GM18870 (cell line): ENCODE data around the gene TMEM63B.
"Not testable (repeated sequence)": the region's sequence is repeated elsewhere in the genome, so short reads cannot be mapped to it uniquely, and the experiment has no call there.

ENCODE experiments used
- ATAC-seq: cut with Tn5 transposase; IDR thresholded peaks from one replicate; pipeline ENCODE4 v1.9.1; 2021; ENCODE audit warnings: moderate library complexity; ENCODE audit not compliant: unreplicated experiment

The TMEM63B gene

DNA sequence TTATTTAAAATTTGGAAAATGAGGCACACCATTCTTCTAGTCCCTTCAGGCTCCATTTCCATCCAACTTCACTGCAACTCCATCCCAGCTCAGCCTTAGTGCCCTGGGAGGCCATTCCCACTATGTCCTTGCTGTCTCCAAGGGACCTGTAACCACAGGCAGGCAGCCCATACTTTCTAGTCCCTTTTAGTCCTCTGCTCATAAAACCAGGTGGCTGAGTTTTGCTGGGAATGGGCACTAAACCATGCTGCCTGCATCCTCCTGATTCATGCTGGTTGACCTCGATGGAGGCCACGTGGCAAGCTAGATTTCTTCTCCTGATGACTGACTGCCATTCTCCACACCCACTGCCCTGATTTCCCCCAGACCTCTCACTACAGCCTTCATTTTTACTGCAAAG is 61.9 kb downstream of the TMEM63B start:
- ATAC-seq, result no peak

DNA sequence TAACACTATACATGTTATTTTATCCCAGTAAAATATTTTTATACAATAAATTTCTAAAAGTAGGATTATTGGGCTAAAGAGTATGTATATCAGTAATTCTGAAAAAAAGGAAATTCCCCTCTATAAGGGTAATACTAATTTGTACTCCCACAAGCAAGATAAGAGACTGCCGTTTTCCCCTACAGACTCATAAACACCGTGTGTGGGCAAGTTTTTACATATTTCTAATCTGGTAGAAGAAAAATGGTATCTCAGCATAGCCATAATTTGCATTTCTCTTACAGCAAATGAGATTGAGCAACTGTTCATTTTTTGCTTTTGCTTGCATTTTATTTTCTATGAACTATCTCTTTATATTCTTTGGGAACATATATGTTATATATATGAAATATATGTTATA is 63.4 kb downstream of the TMEM63B start:
- ATAC-seq, result no peak

DNA sequence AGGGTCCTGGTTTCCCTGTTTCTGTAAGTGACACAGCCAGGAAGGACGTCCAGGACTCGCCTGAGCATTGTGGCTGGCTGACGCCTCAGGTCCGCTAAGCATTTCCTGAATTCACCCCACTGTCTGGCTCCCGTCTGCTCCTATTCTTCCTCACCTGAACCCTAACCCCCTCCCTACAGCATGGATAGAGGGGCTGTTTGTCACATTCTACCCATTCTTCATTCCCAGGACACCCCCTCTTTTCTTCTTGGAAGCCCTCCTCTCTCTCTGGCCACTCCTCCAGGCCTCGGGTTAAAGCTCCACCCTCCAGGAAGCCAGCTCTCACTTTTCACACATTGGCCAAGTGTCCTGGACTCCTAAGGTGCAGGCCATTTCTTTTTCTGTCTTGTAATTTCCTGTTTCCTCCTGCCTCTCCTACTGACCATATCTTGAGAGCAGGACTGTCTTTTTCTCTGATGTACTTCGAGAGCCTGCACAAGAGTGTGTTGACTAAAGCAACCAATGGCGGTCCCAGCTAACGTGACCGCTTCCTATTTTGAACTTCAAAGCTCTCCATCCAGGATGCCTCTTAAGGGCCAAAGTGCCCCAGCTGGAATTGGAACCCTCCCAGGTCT is 65.2 kb downstream of the TMEM63B start:
- no peak for ATAC-seq

DNA sequence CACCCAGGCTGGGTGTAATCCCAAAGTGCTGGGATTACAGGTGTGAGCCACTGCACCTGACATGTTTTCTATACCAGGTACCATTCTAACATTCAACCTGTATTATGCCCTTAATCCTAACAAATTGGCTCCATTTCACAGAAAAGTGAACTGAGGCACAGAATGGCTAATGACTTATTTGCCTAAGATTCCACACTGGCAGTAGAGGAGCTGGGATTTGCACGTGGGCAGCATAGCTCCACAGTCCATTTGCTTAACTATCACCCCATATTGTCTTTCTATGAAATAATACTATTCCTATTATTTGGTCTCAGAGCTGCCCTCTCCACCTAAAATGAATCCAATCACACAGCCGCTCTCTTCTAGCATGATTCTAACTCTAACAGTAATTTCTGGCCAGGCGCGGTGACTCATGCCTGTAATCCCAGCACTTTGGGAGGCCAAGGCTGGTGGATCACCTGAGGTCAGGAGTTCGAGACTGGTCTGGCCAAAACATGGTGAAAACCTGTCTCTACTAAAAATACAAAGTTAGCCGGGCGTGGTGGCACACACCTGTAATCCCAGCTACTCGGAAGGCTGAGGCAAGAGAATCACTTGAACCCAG is 66.1 kb downstream of the TMEM63B start:
- ATAC-seq, result no peak

DNA sequence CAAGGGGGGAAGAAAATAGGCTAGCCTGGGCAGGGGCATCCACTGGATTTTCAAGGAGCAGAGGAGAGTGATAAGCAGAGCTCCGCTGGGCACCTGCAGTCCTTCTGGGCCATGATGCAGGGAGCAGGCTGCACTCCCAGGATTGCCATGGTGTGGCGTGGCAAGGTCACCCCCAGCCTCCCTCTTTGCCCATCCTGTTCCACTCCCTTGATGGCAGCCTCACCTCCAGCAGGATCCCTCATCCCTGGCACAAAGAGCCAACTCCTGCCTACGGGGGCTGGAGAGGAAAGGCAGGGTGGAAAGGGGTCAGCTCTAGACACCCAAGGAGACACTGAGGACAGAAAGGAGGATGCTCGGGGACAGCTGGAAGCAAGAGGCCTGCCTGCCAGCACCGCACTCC is 67.0 kb downstream of the TMEM63B start:
- ATAC-seq, result no peak

DNA sequence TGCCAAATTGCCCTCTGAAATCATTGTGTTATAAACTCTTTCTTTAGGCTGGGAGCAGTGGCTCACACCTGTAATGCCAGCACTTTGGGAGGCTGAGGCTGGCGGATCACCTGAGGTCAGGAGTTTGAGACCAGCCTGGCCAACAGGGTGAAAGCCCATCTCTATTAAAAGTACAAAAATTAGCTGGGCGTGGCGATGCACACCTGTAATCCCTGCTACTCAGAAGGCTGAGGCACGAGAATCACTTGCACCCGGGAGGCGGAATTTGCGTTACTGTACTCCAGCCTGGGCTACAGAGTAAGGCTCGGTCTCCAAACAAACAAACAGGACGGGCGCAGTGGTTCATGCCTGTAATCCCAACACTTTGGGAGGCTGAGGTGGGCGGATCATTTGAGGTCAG is 69.0 kb downstream of the TMEM63B start:
- ATAC-seq, result not testable (repeated sequence)

DNA sequence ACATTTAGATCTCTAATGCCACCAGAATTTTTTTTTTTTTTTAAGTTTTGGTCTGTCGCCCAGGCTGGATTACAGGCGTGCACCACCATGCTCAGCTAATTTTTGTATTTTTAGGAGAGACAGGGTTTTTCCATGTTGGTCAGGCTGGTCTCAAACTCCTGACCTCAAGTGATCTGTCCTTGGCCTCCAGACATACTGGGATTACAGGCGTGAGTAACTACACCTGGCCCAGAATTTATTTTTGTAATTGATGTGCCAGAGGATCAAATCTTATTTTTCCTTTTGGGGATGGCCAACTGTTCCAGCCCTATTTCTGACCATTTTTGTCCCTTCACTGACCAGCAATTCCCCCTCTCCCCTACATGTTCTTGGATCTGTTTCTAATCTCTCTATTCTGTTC is 71.3 kb downstream of the TMEM63B start:
- no peak for ATAC-seq

DNA sequence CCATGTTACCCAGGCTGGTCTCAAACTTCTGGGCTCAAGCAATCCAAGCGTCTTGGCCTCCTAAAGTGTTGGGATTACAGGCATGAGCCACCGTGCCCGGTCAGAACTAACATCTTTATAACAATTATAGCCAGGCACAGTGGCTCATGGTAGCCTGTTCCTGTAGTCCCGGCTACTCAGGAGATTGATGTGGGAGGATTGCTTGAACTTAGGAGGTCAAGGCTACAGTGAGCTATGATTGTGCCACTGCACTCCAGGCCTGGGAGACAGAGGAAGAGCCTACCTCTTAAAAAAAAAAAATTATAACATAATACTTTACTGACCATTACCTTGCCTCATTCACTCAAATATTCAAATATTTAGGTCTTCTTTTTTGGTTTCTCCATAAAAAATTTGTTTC is 72.5 kb downstream of the TMEM63B start:
- no peak for ATAC-seq

DNA sequence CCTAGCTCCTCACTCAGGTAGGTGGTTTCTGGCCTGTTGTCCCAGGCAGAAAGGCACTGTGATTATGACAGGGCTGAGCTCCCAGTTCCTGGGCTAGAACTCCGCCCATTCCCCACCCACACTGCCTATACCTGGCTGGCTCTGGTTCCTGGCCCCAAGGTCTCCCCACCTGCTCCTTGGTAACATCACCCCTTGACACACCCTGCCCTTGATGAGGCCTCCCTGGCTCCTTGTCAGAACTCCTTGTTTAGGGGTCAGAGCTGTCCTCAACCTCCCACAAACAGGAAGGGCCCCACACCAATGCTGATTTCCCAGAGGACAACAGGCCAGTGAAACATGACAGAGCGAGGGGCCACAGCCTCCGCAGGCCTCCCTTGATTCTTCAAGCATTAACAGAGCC is 73.8 kb downstream of the TMEM63B start:
- ATAC-seq, result no peak

DNA sequence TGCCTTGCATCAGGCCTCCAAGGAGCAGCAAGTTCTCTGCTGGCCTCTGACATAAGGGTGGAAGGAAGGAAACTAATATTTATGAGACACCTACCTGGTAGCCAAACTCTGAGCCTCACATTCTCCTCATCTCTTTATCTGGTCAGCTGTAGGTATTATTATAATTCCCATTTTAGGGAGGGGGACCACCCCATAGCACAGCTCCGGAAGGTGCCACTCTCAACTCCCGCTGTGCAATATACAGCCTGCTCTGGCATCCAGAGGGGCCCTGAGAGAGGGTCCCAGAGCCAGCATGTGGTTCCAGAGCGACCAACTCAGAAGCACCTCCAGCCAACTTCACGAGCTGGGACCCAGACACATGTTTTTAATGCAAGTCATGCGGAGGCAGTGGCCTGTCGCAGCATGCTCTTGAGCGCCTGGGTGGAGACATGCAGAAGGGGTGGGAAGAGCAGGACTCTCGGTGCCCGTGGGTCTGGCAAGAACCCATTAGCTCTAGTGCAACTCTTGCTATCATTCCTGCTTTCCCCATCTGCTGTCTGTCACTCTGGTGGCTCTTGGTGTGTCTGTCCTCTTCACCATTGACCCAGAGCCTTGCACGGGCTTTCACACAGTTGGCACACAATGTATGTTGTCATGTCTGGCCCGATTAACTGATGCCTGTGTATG is 74.4 kb downstream of the TMEM63B start:
- ATAC-seq, result no peak

DNA sequence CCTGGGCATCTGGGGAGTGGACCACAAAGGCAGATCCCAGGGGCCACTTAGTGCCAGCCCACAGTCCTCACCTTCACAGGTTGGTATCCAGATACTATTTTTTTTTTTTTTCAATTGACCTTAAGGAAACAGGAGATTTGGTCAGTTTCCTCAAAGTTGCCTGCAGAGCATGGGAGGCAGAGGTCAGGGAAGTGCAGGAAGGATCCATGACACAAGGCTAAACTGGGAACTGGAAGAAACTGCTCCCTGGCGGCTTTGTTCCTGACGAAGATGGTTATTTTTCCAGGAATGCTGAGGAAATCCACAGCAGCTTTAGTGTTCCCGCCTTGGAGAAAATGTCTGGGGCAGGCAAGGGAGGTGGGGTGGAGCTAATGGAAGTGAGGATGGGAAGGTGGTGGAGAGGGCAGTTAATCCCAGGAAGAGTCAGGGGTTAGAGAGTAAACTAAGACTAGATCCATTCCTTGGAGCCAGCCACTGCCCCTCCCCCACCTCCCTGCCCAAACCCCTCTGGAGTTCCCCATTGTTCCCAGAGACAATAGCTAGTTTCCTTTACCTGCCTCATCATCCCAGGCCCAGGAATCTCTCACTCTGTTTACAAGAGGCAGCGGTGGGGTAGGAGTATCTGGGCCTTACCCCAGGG is 75.1 kb downstream of the TMEM63B start:
- ATAC-seq, result no peak

DNA sequence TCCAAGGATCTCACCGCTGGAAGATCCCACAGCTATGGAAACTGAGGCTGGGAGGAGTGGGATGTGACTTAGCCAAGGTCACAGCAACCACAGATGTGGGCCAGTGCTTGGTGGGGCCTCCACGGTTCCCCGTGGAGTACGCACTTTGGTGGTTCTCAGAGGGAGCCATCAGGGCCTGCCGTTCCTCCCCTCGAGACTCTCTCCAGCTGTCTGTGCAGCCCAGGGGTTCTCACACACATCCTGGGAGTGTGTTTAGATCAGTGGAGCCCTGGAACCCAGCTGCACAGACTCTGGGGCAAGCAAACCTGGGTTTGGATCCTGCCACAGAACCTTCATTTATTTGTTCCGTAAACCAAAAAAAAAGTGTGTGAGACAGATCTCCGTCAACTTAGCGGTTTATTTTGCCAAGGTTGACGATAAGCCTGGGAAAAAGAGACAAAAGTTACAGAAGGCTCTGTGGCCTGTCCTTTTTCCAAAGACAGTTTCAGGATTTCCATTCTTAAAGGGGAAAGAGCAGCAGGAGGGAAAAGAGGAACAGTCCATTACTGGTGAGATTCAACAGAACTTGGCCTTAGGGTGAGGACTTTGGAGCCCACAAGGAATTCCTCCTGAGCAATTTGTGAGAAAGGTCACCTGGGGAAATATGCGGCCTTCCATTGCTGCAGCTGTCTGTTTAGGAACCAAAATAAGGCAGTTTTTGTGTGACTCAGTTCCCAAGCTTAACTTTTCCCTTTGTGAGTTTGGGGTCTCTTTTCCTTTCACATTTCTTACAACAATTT is 75.8 kb downstream of the TMEM63B start:
- no peak for ATAC-seq

DNA sequence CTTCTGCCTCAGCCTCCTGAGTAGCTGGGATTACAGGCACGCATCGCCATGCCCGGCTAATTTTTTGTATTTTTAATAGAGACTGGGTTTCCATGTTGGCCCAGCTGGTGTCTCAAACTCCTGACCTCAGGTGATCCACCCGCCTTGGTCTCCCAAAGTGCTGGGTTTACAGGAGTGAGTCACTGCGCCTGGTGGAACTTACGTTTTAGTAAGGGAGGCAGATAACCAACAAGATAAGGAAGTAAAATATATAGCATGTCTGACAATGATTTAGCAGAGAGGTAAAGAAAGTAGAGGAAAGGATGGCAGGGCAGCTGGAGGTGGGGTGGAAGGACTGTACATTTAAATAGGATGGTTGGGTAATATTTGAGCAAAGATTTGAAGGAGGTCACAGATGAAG is 76.6 kb downstream of the TMEM63B start:
- no peak for ATAC-seq
